Body of pancreas (tissue), 4 donors: ENCODE measurements around the gene AP2A2.

Experiments
- POLR2A ChIP-seq, 3 donors: fragments of 450-650 bp; IDR thresholded peaks; one replicate each; pipeline ENCODE4 v1.6.1; 2016; ENCODE audit warnings: antibody characterized with exemption in 3 of 3, mild to moderate bottlenecking in 2 of 3
- TF ChIP-seq, protein P1 (sequence below), 7 experiments: fragments of 450-650 bp in 4 of 7; fragments of 200-600 bp in 3 of 7; sonication (generic) in 3 of 7; IDR thresholded peaks; one replicate each; pipeline ENCODE4 v1.5.1; 2016 to 2019; ENCODE audit warnings: antibody characterized with exemption in 7 of 7

DNA sequence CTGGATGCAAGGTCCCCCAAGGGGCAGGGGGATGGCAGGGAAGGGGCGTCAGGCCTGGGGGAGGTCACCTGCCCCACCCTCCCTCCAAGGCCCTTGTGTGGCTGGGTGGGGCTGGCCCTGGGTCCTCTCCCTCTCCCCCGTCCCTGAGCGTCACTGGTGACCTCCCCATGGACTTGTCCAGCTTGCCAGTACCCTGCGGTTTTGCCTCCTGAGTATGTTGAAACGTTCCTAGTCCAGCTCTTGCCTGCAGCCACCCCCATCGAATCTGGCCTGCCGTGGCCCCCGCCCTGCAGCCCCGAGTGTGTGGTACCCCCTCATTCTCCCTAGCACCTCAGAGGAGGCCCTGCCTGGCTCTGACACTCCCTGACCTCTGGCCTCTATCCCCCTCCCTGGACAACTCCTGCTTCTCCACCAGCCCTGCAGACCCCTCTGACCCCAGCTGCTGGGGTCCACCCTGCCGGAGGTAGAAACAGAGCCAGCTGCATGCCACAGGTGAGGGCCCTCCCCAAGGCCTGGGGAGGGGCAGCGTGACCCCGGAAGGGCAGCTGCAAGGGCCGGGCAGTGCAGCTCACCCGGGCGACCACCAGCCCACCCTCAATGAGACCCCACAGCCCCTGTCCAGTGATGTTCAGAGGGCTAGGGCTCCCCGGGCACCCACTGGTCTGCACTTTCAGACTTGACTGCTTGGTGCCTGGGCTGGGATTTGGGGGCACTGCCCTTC lies 114.9 kb downstream of the AP2A2 start:
- TF ChIP-seq, protein P1, sequence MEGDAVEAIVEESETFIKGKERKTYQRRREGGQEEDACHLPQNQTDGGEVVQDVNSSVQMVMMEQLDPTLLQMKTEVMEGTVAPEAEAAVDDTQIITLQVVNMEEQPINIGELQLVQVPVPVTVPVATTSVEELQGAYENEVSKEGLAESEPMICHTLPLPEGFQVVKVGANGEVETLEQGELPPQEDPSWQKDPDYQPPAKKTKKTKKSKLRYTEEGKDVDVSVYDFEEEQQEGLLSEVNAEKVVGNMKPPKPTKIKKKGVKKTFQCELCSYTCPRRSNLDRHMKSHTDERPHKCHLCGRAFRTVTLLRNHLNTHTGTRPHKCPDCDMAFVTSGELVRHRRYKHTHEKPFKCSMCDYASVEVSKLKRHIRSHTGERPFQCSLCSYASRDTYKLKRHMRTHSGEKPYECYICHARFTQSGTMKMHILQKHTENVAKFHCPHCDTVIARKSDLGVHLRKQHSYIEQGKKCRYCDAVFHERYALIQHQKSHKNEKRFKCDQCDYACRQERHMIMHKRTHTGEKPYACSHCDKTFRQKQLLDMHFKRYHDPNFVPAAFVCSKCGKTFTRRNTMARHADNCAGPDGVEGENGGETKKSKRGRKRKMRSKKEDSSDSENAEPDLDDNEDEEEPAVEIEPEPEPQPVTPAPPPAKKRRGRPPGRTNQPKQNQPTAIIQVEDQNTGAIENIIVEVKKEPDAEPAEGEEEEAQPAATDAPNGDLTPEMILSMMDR (IDR thresholded peaks at IDR 0.05): no peak
- no peak for TF ChIP-seq POLR2A (IDR thresholded peaks at IDR 0.05)
